HL-60 (cell line): Measurements from ENCODE around the gene RYR2.

Source experiments
- DNase-seq, 2 experiments: peaks; one replicate each; pipeline ENCODE4 v3.0.0-alpha.2; 2010 to 2020; ENCODE audit warnings: low read depth in 1 of 2, low spot score in 1 of 2
- H3K27ac ChIP-seq: fragments of 250-450 bp; sonication (Bioruptor Pico); replicated peaks from 2 replicates; pipeline ENCODE4 v1.5.1; 2020; ENCODE audit warnings: mild to moderate bottlenecking, moderate library complexity
- H3K27me3 ChIP-seq: fragments of 250-450 bp; sonication (Bioruptor Pico); 2 replicates; pipeline ENCODE4 v1.5.1; 2021; ENCODE audit warnings: mild to moderate bottlenecking, moderate library complexity; ENCODE audit not compliant: insufficient read depth, poor library complexity, severe bottlenecking
- H3K4me3 ChIP-seq: replicated peaks from 2 replicates; pipeline ENCODE4 v1.5.1; 2011; ENCODE audit warnings: mild to moderate bottlenecking, control low read depth, low read length; ENCODE audit not compliant: insufficient read depth
- CTCF ChIP-seq: IDR thresholded peaks from one replicate; pipeline ENCODE4 v1.5.1; 2011; ENCODE audit warnings: low read length, control low read depth, inconsistent platforms; ENCODE audit not compliant: insufficient read depth
- GABPA ChIP-seq: IDR thresholded peaks from 2 replicates; pipeline ENCODE4 v1.6.1; 2012; ENCODE audit warnings: low read depth
- POLR2AphosphoS5 ChIP-seq: IDR thresholded peaks from 2 replicates; pipeline ENCODE4 v1.6.1; 2012; ENCODE audit warnings: low read depth
- REST ChIP-seq: IDR thresholded peaks from 2 replicates; pipeline ENCODE4 v1.6.1; 2012; ENCODE audit warnings: low read depth; ENCODE audit not compliant: insufficient replicate concordance
- SPI1 ChIP-seq: IDR thresholded peaks from 2 replicates; pipeline ENCODE4 v1.6.1; 2012; ENCODE audit warnings: low read depth, mild to moderate bottlenecking, borderline replicate concordance

RYR2 gene

GRCh38 chr1:237309595-237310118 lies 267.7 kb downstream of the RYR2 start:
- no peak overlapping the region for H3K4me3 ChIP-seq
- TF ChIP-seq SPI1 = no peak
- H3K27ac ChIP-seq = no peak overlapping the region
- H3K27me3 ChIP-seq = no peaks in the 10 kb centered on the region
- no peak for DNase-seq

GRCh38 chr1:237316352-237316751 lies 274.4 kb downstream of the RYR2 start:
- Histone ChIP-seq H3K27ac (no peak overlapping the region), H3K27me3 (no peaks in the 10 kb centered on the region), H3K4me3 (no peak overlapping the region)
- DNase-seq = no peak
- TF ChIP-seq REST = no peak
- TF ChIP-seq CTCF = no peak
- TF ChIP-seq SPI1 = no peak
- no peak for TF ChIP-seq GABPA
- no peak for TF ChIP-seq POLR2AphosphoS5

- TF ChIP-seq SPI1 (no peak), GABPA (no peak), REST (no peak), CTCF (no peak), POLR2AphosphoS5 (no peak)
- Histone ChIP-seq H3K4me3 (no peak overlapping the region), H3K27ac (no peak overlapping the region), H3K27me3 (no peaks in the 10 kb centered on the region)
- no peak for DNase-seq
Observed at GRCh38 chr1:237318748-237319147, 276.8 kb downstream of the RYR2 start.

GRCh38 chr1:237320890-237321289 lies 278.9 kb downstream of the RYR2 start:
- H3K4me3 ChIP-seq = no peak overlapping the region
- no peak for TF ChIP-seq CTCF
- no peak for TF ChIP-seq REST
- no peak for TF ChIP-seq GABPA
- no peak for TF ChIP-seq SPI1
- no peak for TF ChIP-seq POLR2AphosphoS5
- H3K27me3 ChIP-seq = no peaks in the 10 kb centered on the region
- no peak overlapping the region for H3K27ac ChIP-seq
- no peak for DNase-seq
